ENCODE measurements around the gene PTAR1.

PTAR1 gene

GRCh38 chr9:69673311-69673640 lies 86.5 kb downstream of the PTAR1 start:
- no peak for DNase-seq

GRCh38 chr9:69672596-69673310 lies 87.1 kb downstream of the PTAR1 start:
- peak; percentile 74 for DNase-seq

- DNase-seq = peak; percentile 65
These were observed 87.8 kb downstream of the PTAR1 start, which contains the start of gene APBA1 for GRCh38 chr9:69671879-69672595. TSS of gene APBA1 (minus strand) at chr9:69672371.

GRCh38 chr9:69671311-69671878 lies 88.4 kb downstream of the PTAR1 start:
- no peak for DNase-seq

GRCh38 chr9:69667306-69667705 lies 92.5 kb downstream of the PTAR1 start:
- DNase-seq = no peak

- DNase-seq = no peak
These were observed 99.5 kb downstream of the PTAR1 start for GRCh38 chr9:69660304-69660703.
